HG02981 (cell line): ENCODE data around the gene C11orf71.

Experiments
- ATAC-seq: cut with Tn5 transposase; IDR thresholded peaks from one replicate; pipeline ENCODE4 v1.9.1; 2021; ENCODE audit warnings: mild to moderate bottlenecking, moderate library complexity; ENCODE audit not compliant: unreplicated experiment

C11orf71 gene, protein sequence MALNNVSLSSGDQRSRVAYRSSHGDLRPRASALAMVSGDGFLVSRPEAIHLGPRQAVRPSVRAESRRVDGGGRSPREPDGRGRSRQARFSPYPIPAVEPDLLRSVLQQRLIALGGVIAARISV

GRCh38 chr11:114400216-114400914 lies at the start of gene C11orf71, which contains the start of gene RBM7:
C11orf71 (minus strand) TSS chr11:114400511; CDS start chr11:114400331, 180 bp downstream.
RBM7 (plus strand) TSS chr11:114400666; CDS start chr11:114400672, 6 bp downstream.
- peak; percentile 93 for ATAC-seq

GRCh38 chr11:114449845-114450244 lies 49.5 kb upstream of the C11orf71 start:
- no peak for ATAC-seq

DNA sequence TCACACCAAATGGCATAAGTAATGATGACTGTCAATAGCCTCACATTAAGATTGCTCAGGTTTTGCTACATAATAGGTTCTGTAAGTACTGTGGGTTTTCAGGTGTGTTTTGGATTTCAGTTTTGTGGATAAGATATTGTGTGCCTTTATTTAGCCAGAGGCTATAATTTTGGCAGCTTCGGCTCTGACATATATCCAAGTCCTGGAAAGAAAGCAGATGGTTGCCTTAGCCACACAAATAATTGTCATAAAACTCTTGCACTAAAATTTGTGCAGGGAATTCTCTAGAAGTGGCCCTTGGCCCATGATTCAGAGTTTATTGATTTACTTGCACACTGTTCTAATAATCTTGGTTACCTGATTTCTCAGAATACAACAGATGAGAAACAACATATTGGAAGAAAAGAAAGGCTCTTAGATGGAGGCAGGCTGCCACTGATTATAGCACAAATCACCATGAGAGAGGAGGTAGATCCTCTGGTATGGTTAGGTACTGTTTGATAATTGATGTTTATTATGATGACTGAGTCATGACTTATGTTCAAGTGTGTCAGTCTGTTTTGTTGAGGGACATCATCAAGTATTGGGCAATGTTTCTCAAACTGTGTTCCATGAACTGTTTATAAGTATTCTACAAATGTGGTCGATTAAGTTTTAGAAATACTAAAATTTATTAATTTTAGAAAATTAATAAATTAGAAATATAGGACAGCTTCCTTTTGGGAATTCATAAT lies 48.6 kb upstream of the C11orf71 start:
- ATAC-seq, result no peak

- no peak for ATAC-seq
Observed at GRCh38 chr11:114447892-114448291, 47.6 kb upstream of the C11orf71 start.

DNA sequence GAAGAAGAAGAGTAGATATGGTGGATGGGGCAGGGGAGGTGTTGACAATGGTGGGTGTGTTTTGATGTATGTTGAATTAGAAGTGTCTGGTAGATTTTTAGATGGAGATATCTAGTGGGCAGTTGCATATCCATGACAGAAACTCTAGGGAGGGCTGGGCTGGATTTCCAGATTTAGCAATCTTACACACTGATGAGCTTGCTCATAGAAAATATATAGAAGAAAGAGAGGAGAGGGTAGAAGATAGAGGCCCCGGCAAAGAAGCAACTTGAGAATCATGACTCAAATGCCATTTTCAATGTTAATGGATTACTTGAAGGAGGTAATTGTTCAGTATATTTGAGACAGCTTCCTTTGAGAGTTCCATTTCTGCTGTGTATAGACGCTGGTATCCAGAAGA lies 47.1 kb upstream of the C11orf71 start:
- no peak for ATAC-seq

DNA sequence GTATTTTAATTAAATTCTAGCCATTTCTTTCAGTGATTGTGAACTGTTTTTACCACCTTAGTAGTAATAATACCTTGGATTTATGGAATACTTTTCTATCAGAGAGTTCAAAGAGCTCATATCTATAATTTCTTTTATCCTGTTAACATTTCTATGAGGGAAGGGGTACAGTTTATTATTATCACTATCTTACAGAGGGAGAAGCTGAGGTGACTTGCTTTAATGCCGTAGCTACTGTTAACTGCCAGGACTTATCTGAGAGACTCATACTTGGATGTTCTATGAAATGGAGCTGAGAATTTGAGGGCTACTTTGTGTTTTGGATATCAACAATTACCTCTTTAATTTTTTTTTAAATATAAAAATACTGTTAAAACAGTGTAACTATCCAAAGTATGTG lies 42.2 kb upstream of the C11orf71 start:
- ATAC-seq, result no peak

DNA sequence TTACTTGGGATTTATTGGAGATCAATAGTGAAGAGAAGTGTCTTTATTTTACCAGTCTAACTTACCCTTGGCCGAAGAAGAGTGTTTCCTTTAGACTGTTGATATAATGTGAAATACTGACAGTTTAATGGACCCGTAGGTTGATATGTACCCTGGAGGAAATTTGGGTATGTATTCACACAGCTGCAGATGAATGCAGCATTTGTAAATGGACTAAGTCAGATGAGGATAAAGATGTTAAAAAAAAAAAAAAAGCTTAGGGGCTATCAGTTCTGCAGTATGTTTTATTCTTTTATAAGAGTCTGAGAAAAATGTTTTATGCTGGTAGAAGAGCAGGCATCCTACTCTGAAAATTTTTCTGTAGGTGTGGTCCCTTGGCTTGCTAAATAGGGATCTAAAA lies 41.6 kb upstream of the C11orf71 start:
- no peak for ATAC-seq

- ATAC-seq, result no peak
Observed at GRCh38 chr11:114440971-114441763, 40.9 kb upstream of the C11orf71 start.

GRCh38 chr11:114440121-114440860 lies 40.0 kb upstream of the C11orf71 start:
- no peak for ATAC-seq

DNA sequence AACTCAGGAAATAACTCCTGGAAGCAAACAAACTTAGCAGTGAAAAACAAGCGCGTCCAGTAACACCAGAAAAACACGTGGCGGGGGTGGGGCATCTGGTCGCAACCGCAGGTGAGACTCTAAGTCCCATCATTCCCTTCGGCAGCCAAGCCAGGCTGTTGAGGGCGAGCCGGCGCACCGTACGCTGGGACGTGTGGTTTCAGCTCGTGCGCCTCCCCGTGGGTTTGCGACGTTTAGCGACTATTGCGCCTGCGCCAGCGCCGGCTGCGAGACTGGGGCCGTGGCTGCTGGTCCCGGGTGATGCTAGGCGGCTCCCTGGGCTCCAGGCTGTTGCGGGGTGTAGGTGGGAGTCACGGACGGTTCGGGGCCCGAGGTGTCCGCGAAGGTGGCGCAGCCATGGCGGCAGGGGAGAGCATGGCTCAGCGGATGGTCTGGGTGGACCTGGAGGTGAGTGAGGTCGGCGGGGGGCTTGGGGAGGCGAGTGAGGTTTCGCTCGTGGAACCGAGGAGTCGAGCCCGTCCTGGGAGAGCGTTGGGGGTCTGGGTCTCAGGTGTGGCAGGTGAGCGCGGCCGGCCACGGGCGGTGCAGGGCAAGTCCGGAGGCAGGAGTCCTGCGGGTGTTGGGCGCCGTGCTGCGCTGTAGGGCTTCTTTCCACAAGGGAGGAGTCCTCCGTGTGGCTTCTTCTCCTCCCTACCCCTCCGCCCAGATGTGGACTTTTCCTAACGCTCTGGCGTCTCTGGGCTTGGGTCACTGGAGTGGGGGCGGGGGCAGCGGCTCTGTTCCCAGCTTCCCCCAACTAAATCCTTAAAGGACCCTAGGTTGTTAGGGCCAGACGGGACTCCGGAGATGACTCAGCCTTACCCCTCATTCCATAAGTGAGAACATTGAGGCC lies 39.2 kb upstream of the C11orf71 start, which contains the start of gene REXO2:
TSS of gene REXO2 (plus strand) at position 239 of the 892 bp plus-strand sequence. CDS start at position 301, 62 bp downstream.
- ATAC-seq, result peak; percentile 98

DNA sequence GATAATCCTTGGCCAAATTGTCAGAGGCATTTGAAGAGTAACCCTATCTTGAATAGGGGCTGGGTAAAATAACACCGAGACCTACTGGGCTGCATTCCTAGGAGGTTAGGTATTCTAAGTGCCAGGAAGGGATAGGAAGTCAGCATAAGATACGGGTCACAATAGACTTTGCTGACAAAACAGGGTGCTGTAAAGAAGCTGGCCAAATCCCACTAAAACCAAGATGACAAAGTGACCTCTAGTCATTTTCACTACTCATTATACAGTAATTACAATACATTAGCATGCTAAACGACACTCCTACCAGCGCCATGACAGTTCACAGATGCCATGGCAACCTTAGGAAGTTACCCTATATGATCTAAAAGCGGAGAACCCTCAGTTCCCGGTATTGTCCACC lies 38.0 kb upstream of the C11orf71 start:
- no peak for ATAC-seq

- ATAC-seq, result no peak
Observed at GRCh38 chr11:114433376-114433775, 33.1 kb upstream of the C11orf71 start.

- ATAC-seq, result no peak
Observed at GRCh38 chr11:114432893-114433292, 32.6 kb upstream of the C11orf71 start.

GRCh38 chr11:114430290-114430689 lies 30.0 kb upstream of the C11orf71 start:
- no peak for ATAC-seq

DNA sequence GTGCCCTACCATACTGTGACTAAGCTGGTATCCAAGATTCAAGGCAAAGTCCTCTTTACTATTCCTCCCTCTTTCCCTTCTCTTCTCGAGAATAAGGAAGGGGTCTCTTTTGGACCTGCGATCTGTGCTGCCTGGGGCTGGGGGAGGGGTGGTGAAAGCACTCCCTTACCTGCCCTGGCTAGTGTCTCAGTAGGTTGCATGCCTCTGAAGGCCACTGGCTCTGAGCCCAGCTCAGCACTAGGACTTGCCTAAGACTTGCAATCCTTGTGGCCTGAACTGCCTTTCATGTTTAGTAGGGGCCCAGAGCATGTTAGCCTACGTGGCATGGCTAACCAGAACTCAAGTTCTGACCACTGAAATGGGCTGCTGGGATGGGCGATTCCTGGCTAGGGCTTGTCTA lies 26.0 kb upstream of the C11orf71 start:
- ATAC-seq, result no peak

DNA sequence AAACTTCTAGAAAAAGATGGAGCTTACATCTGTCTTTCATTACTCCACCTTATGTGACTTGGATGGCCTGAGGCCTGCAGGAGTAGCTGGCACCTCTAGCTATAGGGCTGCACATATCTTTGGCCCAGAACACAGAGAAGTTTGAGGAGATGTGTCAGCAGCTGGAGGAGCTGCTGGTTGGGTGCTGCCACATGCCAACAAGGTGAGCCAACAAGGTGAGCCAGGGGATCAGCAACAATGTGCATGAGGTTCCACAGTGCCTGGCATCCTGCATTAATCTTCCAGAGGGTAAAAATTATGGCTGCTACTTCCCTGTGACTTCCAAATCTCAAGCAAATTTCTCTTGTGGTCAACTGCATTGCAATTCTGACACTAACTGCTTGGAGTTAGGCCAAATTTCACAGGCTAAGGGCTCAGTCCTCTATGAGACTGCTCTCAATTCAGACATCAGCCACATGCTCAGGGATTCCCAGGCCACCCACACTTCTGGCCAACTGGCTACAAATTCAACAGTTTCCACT lies 16.2 kb upstream of the C11orf71 start:
- ATAC-seq, result no peak

DNA sequence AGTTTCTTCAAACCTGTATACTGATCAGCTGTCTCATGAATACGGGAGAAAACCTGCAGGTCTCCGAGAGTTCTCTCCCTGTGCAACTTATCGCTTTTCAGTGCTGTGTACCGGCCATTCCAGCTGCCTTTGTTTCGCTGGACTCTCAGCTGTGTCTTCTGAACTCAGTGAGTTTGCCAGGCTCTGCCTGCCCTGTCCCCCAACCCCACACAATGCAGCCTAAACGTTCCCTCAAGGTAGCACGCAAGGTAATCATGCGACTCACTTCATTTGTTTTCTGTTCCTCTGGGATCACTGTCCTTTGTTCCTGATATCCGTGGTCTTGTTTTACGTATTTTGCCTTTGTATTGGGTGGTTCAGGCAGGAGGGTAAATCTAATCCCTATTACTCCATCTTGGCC lies 13.6 kb upstream of the C11orf71 start:
- no peak for ATAC-seq

DNA sequence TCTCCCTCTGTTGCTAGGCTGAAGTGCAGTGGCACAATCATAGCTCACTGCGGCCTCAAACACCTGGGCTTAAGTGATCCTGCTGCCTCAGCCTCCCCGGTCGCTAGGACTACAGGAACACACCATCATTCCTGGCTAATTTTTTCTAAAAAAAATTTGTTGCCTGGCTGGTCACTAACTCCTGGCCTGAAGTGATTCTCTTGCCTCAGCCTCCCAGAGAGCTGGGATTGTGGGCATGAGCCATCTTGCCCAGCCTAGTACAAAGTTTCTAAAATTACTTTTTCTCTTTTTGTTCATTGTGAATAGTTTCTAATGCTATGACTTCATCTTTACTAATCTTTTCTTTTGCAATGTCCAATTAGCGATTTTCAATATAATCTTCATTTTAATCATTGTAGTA lies 12.6 kb upstream of the C11orf71 start:
- no peak for ATAC-seq

- no peak for ATAC-seq
Observed at GRCh38 chr11:114401311-114401710, 1.0 kb upstream of the C11orf71 start.
